GM21528 (cell line): ENCODE data around the gene ELMOD1.
A peak's percentile ranks its signal among the peaks of the same experiment; 100 is the strongest.

ENCODE experiments used
- ATAC-seq: cut with Tn5 transposase; IDR thresholded peaks from one replicate; pipeline ENCODE4 v1.9.1; 2021; ENCODE audit warnings: mild to moderate bottlenecking, moderate library complexity; ENCODE audit not compliant: unreplicated experiment, low FRiP score

Gene ELMOD1

GRCh38 chr11:107581147-107581546, 9.8 kb upstream of the ELMOD1 start:
- no peak for ATAC-seq

GRCh38 chr11:107583629-107584195, 7.2 kb upstream of the ELMOD1 start:
- ATAC-seq, result no peak

GRCh38 chr11:107587306-107587979, 3.5 kb upstream of the ELMOD1 start:
- no peak for ATAC-seq

GRCh38 chr11:107591378-107592230, 657 bp downstream of the ELMOD1 start:
- ATAC-seq, result peak; percentile 48

- no peak for ATAC-seq
These were observed 1.3 kb downstream of the ELMOD1 start for GRCh38 chr11:107592231-107592590.

GRCh38 chr11:107592813-107593212, 1.9 kb downstream of the ELMOD1 start:
- no peak for ATAC-seq

- ATAC-seq, result no peak
These were observed 3.0 kb downstream of the ELMOD1 start for GRCh38 chr11:107593951-107594350.

GRCh38 chr11:107594736-107595135, 3.8 kb downstream of the ELMOD1 start:
- ATAC-seq, result no peak

- ATAC-seq, result no peak
These were observed 7.5 kb downstream of the ELMOD1 start for GRCh38 chr11:107598225-107599139.

- no peak for ATAC-seq
These were observed 14.4 kb downstream of the ELMOD1 start for GRCh38 chr11:107605061-107606006.

GRCh38 chr11:107606141-107606540, 15.2 kb downstream of the ELMOD1 start:
- ATAC-seq, result no peak

GRCh38 chr11:107608809-107609208, 17.9 kb downstream of the ELMOD1 start:
- no peak for ATAC-seq

GRCh38 chr11:107609400-107610218, 18.7 kb downstream of the ELMOD1 start:
- ATAC-seq, result no peak

GRCh38 chr11:107612445-107612844, 21.5 kb downstream of the ELMOD1 start:
- no peak for ATAC-seq

- no peak for ATAC-seq
These were observed 29.0 kb downstream of the ELMOD1 start for GRCh38 chr11:107619926-107620325.

- no peak for ATAC-seq
These were observed 30.1 kb downstream of the ELMOD1 start for GRCh38 chr11:107621081-107621480.

GRCh38 chr11:107623183-107623582, 32.2 kb downstream of the ELMOD1 start:
- ATAC-seq, result no peak

- no peak for ATAC-seq
These were observed 34.2 kb downstream of the ELMOD1 start for GRCh38 chr11:107624983-107625684.
